Inflammatory macrophage treated with lipopolysaccharide for 4 hours (primary cell): ENCODE measurements around the gene CRYGA.
"Not testable (repeated sequence)": the region's sequence is repeated elsewhere in the genome, so short reads cannot be mapped to it uniquely, and the experiment has no call there.

ENCODE experiments used
- DNase-seq: peaks from one replicate; pipeline ENCODE4 v3.0.0-alpha.2; 2020

The CRYGA gene

GRCh38 chr2:208122248-208122647, 41.1 kb downstream of the CRYGA start:
- DNase-seq = no peak

DNA sequence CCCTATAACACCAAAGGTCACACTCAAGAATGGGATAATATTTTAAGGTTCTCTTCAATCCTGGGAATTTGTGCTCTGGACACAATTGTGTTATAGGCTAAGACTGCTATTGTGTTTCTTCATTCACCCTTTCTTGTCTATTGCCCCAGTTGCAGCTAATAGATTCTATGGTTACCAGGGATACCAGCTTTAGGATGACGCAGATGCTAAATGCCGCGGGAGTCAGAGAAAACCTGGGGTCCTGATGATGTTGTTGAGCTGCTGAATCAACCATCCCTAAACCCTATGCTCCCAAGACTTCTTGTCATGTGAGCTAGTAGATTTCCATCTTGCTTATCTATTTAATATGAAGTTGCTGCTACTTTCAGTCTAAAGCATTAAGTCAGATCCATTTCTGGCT, 44.5 kb downstream of the CRYGA start:
- no peak for DNase-seq

- DNase-seq = not testable (repeated sequence)
Observed at GRCh38 chr2:208117390-208117789, 46.0 kb downstream of the CRYGA start.

GRCh38 chr2:208112969-208113368, 50.4 kb downstream of the CRYGA start:
- no peak for DNase-seq

- DNase-seq = not testable (repeated sequence)
Observed at GRCh38 chr2:208112273-208112745, 51.1 kb downstream of the CRYGA start.
